NT2/D1 (cell line): ENCODE results near the gene GTSE1.

ENCODE experiments used
- YY1 ChIP-seq: IDR thresholded peaks from 2 replicates; pipeline ENCODE4 v1.6.1; 2011; ENCODE audit not compliant: insufficient read length, insufficient read depth
- ZNF274 ChIP-seq: IDR thresholded peaks from 2 replicates; pipeline ENCODE4 v1.6.1; 2011; ENCODE audit warnings: mild to moderate bottlenecking, low read depth, low read length

GRCh38 chr22:46320166-46320710, 23.6 kb downstream of the GTSE1 start:
- TF ChIP-seq ZNF274 (no peak), YY1 (no peak)
